CD4-positive, alpha-beta T cell treated with Interleukin-1 beta for 1 hour (primary cell): Measurements from ENCODE around the gene GAS6.

Source experiments
- DNase-seq, 2 donors: peaks; one replicate each; pipeline ENCODE4 v3.0.0-alpha.2; 2020 to 2022

The GAS6 gene

DNA sequence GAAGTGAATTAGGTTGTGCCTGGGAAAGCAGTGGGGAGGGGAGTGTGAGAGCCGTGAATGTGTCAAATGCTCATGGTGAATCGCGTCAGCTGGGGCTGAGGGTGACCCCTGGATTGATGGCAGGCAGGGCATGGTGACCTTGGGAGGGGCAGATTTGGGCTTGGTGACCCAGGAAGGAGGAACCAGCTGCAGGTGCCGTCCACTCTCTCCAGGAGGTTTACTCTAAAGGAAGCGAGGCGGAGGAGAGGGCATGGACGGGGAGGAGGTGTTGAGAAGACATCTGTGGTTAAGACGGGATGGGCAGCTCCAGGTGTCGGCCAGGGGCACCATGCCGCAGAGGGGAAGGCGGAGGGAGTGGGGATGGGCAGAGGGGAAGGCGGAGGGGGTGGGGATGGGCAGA lies 76.2 kb downstream of the GAS6 start:
- DNase-seq, result no peak

DNA sequence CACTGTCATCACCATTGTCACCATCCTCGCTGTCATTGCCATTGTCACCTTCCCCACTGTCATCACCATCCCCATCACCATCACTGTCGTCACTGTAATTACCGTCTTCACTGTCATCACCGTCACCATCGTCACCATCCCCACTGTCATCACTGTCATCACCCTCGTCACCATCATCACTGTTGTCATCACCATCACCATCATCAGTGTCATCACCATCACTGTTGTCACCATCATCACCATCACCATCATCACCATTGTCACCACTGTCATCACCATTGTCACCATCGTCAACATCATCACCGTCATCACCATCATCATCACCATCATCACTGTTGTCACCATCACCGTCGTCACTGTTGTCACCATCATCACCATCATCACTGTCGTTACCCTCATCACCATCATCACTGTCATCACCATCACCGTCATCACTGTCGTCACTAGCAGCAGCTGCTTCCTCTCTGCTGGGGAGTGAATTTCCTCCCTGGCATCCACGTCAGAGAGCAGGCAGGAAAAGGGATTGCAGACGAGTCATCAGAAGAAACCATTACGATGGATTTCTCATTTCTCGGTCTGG lies 77.5 kb downstream of the GAS6 start:
- no peak for DNase-seq

DNA sequence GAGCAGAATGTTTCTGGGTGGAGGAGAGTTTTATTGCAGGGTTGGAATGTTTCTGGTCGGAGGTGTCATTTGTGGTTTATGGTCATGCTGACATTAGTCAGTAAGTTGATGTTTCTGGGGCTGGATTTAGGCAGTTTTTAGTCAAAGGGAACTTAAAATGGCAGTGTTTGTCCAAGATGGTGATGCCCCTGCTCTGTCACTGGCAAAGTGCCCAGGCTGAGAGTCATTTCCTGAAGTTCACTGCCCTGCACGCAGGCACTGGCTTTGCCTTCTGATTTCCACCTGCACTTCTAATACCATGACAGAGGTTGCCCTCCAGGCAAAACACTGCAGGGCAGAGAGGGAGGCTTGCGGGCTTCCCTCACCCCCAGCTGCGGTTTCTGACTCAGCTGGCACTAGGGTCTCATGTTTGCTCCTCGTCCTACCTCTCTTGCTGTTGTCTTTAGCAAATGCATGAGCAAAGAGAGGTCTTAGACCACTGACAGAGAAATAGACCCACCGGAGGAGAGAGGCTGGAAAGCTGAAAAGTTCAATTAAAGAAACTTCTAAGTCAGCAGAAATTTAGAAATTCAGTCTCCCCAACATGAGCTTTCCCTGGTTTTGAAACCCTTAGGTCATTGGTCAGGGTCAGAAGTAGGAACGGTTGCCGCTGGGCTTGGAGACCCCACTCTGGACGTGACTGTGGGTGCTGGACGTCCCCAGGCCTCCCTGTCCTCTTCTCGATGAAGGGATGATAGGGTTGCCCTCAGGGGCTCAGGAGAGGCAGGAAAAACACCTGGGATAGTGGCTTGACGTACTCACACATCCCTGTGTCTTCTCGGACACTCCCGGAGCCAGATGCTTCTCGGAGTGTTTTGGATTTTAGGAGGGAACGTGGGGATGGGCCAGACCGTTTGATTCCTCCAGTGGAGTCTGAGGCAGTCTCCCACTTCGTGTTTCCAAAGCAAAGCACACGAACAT lies 78.5 kb downstream of the GAS6 start:
- no peak for DNase-seq

DNA sequence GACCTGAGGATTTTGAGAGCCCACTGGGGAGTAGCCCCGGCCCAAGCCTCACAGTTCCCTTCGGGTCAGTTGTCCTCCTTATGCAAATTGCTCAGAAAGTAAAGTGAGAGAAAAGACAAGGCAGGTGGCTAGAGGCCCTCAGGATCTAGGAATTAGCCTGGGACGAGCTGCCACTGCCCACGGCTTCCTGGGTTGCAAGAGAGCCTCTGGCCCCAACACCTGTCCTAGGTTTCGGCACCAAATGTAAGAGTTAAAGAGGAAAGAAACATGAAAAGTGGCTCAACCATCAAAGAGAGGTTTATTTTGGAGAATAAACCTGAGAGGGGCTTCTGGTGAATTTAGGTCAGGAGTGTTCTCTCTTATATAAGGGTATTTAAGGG lies 79.2 kb downstream of the GAS6 start:
- no peak for DNase-seq

DNA sequence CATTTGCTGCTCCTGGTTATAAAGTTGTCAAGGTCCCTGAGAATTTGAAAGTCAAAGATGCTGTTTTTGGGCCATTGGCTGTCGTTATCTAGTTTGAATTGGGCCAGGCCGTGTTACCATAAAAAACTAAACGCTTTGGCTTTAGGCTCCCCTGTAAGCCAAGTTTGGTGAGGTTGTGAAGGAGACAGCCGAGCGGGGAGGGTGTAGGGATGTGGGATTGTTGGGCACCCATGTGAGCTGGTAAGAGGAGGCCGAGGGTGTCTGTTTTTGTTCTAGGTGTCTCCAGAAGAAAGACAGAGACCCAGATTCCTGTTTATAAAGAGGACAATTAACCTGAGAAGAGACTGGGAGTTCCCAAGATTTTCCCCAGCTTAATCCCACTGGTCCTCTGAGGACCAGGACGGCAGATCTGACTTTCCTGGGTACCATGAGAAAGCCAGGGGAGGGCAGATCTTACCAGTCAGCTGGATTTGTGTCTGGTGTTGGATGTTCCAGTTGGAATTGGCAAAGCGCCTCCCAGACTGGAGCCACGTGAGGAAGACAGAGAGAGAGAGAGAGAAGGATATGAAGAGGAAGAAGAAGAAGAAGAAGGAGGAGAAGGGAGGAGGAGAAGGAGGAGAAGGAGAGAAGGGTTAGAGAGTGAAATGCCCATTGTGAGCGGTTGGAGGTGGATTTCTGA lies 79.8 kb downstream of the GAS6 start:
- no peak for DNase-seq

DNA sequence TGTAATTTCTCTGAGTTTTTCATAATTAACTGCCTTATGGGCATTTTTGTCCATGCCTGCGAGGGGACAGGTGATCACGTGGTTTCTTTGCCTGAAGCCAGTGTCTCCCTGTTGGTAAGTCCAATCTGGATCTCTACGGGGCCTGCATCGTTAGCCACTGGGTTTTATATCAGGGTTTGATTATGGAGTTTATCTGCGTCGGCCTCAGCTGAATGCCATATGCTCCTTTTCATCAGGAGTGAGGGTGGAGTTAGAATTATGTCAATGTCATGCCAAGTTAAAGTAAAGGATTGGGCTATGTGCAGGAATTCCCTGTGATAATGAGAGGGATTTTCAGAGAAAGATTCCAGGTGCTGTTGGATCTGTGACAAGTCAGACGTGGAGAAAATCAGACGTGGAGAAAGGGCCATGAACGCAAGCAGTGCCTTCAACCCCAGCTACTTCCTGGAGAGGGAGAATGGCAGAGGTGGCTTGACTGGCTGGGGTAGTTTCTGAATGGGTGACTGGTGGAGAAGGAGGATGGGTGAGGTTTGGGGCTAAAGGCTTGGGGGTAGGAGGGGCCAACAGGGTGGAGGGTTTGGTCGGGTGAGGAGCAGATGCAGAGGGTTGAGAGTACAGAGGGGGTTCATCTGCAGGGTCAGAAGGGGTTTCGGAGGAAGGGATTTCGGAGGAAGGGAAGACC lies 80.5 kb downstream of the GAS6 start:
- no peak for DNase-seq

DNA sequence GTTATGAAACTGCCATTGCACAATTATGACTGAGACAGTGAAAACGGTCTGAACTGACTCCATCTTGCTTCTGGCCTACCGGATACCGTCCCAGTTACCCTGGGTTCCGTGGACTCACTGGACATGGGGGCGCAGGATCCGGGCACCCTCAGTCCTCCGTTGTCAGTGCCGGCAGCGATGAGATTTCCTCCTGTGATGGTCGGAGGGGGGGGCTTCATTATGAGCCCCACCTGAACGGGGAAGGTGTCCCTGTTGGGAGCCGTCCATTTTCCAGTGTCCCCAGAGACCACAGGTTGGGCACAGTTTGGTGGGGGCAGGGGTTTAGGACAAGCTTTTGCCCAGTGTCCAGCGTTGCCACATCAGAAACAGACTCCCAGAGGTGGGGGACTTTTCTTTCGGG lies 81.4 kb downstream of the GAS6 start:
- no peak for DNase-seq

DNA sequence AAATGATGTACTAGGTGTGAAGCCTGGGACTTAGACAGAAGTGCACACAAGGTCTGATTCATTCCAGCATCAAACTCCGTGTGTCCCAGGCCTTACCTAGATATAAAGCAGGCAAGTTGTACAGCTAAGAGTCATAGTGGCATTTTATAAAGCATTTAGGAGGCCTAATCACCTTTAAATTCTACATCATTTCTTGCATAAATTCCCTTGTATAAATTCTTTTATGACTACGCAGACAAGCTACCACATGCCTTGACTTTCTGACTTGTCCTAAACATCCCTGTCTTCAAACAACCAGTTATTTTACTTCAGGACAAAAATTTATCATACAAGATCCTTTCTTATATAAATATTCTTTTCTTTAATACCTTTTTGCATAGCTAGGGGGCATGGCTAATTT lies 82.3 kb downstream of the GAS6 start:
- no peak for DNase-seq

DNA sequence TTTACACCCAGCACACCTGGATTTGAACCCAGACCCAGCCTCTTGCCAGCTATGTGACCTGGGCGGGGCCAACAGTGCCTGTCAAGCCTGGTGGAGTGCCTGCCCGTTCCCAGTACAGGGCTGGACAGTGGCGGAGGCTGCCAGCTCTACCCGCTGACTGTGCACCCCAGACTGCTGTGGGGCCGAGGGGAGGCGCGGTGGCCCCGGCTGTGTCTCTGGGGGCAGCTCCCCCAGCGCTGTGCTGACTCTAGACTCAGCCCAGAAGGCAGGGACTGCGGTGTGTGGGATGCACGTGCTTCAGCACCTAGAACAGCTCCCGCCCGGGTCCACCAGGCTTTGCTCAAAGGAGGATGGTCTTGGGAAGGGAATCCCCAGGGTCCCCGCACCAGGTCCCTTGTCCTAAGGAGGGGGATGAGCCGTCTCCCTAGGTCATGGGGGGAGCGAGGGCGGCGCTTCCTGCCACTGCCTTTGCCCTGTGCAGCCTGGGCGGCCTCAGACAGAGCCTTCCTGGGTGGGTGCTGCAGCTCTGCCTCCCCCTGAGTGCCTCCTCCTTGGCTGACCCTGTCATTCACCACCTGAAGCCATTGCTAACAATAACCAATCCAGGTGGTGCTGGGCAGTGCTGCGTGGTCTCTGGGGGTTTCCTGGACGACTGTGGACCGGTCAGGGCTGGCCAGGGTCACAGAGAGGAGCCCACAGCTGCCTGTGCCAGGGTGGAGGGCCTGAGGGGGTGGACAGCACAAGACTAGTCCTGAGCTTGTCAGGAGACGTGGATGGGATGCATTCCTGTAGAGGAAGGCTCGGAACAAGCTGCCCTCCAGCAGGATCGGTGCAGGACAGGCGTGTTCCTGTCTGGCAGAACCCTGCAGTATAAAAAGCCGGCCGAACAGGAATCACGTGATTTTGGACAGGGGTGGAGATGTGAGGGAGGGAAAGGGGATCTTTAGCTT lies 86.3 kb downstream of the GAS6 start:
- no peak for DNase-seq

DNA sequence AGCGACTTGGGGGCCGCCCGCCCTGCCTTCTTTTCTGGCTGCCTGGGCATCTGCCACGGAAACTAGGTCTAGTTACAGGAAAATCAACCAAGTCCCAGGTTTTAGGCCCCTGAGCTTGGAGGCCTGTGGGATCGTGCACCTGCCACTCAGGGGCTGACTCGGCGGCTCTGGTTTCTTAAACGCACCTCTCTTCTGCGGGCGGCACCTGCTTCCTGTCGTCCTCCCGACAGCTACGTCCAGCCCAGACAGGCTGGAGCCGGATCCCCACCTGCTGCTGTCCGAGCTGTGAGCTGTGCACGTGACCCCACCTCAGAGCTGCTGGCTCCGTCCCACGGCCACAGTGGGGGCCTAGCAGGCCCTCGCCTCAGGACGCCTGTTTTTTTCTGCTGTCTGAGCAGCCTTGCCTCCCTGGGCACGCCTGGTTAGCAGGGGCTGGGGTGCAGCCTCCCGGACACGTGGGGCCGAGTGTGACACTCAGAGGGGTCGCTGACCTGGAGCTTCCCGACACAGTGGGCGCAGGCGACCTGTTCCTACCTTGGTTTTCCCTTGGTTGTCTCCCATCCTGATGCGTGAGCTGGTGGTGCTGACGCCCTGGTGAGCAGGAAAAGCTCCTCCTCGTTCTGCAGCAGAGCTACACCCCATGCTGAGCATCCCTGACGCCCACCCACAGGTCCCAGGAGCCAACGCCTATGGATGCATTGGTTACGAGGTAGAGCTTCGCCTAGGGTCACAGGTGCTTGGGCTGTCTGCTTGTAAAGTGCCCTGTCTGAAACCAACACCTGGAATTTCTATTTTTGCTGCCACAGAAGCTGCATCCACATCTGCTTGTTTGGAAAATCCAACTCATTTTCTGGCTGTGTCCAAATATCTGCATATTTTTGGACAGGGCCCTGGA lies 87.4 kb downstream of the GAS6 start:
- no peak for DNase-seq

DNA sequence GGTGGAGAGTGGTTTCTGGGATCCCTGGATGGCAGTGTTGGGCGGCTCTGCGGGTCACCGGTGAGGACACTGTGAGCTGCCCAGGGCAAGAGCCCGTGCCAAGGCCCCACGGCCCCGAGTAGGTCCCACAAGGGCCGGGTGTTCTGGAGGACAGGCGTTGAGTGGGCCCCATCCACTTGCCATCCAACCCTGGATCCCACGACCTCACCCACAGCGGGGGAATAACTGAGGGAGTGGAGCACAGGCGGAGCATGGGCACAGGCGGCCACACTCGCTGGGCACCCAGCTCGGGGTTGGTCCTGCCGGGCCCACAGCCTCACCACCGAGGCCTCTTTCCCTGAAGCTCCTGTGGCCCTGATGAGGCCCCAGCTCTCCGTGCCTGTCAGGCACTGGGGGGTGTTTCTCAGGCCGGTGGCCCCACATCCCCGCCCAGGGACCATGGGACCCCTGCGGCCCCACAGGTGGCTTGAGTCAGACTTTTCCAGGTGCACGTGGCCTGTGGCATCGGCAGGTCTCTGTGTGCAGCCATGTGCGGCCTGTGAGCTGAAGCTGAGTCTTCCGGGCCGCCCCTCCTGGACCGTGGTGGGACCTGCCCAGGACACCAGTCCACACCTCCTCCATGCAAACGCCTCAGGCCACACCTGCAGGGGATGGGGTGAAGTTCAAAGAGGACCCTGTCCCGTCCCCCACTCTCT lies 88.3 kb downstream of the GAS6 start:
- DNase-seq, result no peak

DNA sequence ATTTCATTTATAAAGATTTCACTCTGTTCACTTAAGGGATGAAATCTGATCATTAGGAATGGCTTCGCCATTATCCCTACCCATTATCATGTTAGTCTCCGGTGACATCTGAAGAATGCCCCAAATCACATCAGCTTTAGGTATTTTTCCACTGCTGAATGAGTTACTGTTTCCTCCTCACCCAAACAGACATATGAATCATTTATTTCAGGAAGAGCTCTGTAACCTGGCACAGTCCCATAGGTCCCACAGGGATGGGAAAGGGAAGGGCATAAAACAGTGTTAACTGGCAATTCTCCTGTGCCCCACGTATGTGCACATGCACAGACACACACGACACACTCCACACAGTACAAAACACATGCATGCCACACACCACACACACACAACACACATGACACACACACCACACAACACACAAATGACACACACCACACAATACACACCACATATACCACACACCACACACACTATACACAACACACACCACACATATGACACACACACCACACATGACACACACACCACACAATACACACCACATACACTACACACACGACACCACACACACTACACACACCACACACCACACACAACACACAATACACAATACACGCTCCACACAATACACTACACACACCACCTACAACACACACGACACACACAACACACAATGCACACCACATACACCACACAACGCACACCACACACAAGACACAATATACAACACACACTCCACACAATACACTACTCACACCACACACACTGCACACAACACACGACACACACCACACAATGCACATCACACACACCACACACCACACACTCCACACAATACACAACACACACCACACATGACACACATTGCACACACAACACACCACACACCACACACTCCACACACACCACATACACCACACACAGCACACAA lies 89.4 kb downstream of the GAS6 start:
- no peak for DNase-seq

DNA sequence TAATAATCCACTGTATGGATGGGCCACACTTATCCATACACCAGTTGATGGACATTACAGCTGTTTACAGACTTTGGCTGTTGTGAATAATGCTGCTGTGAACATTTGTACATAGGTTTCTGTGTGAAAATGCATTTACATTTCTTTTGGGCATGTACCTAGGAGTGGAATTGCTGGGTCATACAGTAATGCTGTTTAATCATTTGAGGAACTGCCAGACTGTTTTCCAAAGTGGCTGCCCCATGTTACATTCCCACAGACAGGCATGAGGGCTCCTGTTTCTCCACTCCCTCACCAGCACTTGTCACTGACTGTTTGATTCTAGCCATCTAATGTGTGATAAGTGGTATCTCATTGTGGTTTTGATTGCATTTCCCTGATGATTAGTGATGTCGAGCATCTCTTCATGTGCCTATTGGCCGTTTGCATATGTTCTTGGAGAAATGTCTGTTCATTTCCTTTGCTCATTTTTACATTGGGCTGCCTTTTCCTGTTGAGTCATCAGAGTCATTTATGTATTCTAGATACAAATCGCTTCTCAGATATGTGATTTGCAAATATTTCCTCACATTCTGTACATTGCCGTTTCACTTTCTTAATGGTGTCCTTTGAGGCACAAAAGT lies 92.1 kb downstream of the GAS6 start:
- DNase-seq, result no peak

DNA sequence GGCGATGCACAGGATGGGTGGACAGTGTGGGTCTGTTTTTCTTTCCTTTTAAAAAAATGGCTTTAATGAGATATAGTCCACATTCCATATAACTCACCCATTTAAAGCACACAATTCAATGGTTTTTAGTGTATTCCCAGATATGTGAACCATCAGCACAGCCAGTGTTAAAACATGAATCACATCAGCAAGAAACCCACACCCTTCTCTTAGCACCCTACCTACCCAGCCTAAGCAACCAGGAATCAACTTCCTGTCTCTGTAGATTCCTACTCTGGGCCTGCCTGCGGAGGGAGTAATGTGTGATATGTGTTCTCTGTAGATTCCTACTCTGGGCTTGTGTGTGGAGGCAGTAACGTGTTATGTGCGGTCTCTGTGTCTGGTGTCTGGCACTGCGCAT lies 92.9 kb downstream of the GAS6 start:
- DNase-seq, result no peak
